DMS 273 (cell line): ENCODE results near the gene DCP1B.
A peak's percentile ranks its signal among the peaks of the same experiment; 100 is the strongest.

Source experiments
- DNase-seq: peaks from one replicate; lab custom pipeline; 2025; ENCODE audit not compliant: unreplicated experiment; lab: John Stamatoyannopoulos, UW

DCP1B gene

DNA sequence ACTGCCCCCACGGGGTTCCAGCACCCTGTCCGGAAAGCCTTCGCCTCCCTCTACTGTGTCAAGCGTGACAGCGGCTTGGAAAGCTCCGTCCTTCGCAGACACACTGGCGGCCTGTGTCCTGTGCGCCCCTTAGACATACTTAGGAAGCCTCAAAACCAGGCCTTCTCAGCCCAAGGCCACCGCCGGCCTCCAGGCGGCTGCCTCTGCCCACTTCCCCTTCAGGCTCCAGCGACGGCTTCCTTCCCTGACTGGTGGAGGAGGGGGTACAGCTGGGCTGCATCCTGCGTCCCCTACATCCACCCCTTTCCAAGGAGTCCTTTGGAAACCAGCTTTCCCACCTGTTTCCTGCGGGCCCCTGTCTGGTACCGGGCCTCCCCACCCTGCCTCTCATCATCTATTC, 83.3 kb downstream of the DCP1B start:
- DNase-seq, result no peak

DNA sequence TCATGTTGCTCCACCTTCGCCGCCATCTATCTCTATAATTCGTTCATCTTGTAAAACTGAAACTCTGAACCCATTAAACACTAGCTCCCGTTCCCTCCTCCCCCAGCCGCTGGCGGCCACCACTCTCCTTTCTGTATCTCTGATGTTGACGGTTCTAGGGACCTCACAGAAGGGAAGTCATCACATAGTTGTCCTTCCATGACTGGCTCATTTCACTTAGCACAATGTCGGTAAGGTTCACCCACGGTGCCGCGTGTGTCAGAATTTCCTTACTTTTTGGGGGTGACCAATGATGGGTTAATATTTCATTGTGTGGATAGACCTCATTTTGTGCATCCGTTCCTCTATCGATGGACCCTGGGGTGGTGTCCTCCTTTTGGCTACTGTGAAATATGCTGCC, 83.8 kb downstream of the DCP1B start:
- DNase-seq, result no peak

DNA sequence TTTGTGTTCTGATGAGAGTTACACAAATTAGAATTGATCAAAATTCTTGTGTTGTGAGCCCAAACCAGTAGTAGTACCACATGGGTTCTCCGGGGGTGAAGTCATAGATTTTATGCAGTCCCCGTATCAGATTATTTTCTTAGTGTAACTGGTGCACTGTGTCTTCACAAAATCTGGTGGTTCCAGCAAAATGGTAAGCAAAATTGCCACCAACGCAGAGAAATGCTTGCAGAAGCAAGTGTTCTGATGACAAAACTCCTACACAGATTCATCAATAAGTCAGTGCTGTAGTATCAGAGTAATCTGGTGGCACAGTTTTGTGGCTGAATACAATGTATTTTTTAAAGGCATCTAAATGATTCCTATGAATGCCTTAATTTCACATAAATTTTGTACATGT, 84.5 kb downstream of the DCP1B start:
- no peak for DNase-seq

DNA sequence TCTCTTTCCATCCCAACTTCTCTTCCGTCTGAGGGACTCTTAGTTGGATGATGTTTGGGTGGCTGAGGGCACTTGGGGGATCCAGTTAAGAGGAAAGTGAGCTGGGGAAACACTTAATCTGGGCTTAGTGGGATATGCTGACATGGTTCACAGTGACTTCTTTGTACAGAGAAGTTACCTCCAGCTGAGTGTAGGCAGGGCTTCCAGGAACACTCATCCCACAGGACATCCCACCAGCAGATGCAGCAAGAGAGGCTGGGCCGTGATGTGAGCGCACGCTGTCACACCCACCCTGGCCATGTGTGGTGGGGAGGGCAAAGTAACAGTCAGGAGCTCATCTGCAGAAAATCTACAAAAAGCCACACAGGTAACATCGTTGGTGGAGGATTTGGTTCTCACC, 85.0 kb downstream of the DCP1B start:
- no peak for DNase-seq

DNA sequence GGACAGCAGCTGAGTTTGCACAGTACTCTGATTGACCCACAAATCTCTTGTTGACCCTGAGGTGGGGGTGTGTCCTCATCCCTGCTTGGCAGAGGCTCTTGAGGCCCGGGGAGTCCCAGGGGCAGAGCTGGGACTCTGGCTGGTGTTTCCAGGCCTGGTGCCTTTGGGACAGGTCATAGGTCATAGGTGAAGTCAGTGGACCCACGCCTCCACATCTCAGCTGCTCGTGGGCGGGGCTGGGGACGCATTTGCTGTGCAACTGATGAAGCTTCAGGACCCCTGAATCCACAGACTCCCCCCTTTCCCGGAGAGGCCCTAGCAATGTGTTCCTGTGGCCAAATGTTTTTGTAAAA, 85.4 kb downstream of the DCP1B start:
- no peak for DNase-seq

DNA sequence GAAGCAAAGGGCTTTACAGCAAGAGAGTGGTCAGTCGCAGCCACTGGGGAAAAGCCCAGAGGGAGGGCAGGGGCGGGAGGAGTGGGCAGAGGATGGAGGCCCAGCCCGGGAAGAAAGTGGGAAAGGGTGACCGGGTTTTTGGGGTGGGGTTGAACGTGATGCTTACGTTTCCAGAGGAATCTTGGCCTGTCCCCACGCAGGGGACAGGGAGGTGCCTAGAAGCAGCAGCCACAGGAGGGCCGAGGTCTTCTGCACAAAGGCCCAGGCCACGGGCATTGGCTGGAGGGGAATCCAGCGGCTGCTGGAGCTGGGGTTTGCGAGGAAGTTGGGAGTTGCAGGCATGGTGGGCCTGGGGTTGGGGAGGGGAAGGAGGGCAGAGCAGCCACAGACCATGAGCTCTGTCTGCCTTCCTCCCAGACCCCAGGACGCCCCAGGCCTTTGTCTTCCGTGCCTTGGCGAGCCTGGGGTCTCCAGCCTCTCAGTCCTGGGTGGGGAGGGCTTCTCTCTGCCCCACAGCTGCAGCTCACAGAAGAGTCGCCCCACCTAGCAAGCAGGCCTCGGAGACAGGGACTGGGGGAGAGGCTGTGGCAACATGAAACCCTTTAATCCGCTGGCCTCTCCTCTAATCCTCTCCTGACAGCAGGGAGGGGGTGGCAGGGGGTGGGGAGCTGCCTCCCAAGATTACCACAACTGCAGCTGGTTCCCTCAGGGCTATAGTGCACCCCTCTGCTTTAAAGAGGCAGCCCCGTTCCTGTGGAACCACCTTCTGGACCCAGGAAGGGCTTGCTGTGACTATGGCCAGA, 86.0 kb downstream of the DCP1B start, which contains the start of gene CACNA2D4:
CACNA2D4 (minus strand) TSS at position 572 of the 803 bp plus-strand sequence; CDS start at position 393, 179 bp downstream.
- DNase-seq, result peak; percentile 39

DNA sequence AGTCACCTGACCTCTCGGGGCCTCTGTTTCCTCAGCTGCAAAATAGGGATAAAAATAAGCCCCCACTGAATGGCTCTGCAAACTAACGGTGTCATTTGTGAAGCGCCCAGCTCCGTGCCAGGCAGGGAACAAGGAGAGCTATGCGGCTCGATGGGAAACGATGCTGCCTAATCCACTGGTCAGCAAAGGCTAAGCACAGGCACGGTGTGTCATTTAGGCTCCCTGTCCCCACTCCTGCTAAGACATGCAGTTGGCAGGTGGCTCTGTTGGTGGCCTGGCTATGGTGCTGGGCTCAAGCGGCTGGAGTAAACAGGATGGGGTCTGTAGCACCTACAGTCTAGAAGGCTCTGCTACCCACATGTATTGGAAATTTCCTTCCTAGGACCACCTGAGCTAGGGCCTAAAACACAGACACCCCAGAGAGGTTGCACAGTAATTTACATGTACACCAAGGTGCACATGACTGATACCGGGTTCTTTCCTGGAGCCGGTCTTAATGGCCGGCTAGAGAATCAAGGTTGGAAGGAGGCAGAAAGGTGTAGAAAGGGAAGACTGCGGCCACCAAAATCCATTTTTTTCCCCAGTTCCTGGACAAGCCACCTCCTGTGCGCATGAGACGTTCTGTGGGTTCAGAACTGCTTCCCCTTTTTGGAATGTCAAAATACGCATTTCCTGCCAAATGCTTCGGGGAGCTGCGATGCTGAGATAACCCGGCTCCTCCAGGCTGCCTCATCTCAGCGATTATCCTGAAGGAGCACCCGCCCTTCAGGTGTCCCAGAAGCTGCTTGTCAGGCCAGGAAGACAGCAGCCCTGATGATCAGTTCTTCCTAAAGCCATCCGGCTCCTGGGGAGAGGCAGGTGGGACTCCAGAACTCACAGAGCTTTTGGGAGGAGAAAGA, 86.8 kb downstream of the DCP1B start:
- DNase-seq, result no peak

DNA sequence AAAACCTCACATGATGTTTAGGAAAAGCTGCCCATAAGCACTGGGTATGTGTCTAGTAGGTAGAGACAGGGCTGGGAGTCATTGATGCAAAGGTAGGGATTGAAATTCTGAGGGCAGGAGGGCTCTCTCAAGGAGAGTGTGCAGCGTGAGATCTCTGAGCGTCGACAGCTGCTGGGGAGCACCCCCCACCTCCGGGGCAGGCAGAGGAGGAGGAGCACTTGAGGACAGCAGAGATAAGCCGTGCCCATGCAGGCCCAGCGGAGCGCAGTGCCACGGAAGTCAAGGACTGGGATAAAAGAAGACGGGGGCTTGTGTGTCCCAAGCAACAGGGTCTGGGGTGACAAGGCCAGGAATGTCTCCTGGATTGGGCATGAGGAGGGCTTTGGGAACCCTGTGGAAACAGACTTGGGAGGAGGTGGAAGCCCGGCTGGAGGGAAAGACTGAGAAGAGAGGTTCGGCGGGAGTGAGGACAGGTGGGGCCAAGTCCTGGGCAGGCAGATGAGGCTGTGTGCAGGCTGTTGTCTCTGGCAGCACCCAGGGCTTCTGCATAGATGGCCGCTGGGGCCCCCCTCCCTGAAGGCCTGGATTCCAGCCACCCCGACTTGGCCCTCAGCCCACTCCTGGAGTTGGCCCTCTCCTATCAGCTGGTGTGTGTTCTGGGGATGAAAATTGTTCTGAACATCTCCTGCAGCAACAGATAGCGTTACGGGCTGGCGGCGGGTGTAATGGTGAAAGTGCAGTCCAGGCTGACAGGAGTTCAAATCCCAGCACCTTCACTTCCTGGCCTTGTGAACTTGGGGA, 87.7 kb downstream of the DCP1B start:
- peak; percentile 76 for DNase-seq

DNA sequence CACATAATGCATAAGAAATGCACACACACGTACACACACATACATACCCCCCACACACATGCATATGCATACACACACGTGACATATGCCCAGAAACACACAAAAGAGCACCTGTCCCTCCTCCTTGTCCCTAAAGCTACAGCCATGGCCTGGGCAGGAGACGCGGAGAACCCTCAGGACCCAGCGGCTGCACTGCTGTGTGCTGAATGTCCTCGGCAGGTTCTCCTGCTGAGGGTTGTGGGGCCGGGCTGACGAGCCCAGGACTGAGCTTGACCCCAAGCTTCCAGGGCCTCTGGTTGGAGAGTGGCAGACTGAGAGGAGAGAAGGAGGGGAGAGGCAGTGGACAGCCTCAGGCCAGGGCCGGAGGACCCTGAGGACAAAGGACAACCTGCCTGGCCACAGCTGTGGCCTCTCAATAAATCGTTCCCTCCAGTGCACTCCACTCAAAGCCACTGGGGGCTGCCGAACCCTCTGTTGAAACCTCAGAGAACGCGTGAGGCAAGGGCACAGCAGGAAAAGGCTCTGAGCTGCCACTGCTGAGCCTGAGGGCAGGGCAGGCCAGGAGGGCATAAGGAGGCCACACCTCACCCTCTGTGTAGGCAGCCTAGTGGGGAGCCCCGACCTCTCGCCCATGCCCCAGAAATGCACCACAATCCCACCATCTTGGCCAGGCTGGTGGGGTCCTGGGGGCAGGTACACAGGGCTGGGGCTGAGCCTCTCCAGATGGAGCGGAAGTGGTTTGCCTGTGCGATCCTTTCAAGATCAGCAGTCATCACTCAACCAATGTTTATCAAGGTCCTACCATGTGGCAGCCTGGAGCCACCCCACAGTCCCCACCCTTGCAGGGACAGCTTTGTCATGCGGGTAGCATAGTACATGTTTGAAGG, 88.9 kb downstream of the DCP1B start:
- no peak for DNase-seq

DNA sequence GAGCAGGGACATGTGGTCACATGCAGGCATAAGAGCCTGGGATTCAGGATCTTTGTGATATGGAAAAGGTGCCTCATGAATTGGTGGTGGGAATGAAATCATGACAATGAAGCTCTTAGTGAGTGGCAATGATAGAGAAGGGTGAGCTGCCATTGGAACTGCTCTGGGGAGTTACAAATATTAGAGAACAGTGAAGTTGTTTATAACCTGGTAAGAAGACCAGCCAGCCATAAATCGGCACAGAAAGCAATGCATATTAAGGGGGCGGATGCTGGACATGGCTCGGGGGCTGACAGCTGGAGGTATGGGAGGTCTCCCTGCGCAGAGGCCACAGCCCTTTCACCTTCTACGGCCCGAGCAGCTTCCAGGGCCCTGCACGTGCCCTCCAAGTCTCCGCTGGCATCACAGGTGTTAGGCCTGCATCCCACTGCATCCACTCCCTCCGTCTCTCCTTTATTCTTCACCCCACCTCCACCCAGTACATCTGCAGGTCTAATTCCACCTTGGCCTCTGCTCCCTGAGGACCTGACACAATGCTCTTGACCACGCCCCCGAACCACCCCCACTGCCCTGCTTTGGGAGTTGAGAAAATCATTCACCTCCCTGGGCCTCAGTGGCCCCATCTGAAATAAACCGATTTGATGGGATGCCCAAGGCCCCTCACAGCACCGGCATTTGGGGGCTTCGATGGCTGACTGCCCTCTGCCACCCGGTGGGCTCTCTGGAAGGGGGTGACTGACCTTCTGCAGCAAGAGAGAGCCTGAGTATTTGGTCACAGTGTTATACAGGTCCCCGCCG, 89.9 kb downstream of the DCP1B start:
- no peak for DNase-seq

DNA sequence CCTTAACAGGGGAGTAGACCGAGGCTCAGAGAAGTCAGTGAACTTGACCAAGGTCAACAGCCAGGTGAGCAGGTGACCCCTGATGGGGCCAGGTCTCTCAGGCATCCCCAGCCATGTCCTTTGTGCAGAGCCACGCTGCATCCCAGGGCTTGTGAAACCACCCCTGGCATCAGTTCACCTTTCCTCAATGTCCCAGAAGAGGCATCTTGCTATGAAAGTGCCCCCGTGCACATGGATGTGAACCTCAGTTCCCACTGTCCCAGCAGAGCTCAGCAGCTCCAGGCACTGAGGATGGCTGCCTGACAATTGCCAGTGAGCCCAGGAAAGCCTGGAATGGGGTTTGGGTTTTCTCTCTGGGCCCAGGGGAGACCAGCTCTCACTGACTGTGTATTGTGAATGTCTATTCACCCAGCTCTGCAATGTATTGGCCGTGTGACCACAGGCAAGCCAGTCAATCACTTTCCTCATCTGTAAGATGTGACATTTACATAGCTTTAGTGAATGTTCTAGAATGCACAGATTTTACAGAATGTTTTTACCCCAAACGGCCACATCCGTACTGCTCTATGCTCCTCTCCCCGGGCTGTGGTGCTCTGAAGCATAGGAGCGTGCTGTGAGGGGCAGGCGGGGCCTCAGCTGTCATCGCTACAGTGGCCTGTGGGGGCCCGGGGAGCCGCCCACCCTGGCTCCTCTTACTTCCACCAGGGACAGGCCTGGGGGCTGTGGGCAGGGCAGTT, 90.7 kb downstream of the DCP1B start:
- DNase-seq, result no peak

DNA sequence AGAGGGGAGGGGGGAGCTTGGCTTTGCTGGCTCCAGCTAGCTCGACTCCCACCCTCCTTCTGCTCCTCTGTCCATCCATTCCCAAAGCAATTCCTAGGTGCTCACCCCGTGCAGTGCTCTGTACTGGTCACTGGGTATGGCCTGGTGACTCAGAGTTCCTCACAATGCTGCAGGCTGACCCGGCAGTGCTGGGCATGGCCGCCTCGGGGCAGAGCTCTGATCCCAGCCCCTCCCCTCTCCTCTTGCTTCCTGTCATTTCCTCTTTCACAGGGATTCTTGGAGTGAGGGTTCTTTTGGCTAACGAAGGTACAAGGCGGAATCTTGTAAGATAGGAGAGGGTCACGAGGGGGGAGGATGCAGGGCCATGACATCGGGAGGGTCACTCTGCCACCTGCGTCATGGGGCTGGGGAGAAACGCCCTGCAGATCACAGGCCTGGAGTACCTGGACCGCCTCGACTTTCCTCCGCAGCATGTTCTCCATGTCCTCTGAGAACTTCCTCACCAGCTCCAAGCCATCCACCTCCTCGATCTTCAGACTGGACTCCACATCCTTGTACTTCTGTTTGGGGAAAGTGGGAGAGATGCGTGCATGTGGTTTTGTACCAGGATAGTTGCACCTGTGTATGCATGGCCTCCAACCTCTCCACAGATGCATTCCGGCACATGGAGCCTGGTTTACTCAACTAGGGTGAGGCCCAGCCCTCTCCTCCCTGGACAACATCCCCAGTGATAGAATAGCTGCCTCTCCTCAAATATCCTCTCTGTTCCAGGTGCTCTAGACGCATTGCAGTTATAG, 91.5 kb downstream of the DCP1B start:
- DNase-seq, result no peak

DNA sequence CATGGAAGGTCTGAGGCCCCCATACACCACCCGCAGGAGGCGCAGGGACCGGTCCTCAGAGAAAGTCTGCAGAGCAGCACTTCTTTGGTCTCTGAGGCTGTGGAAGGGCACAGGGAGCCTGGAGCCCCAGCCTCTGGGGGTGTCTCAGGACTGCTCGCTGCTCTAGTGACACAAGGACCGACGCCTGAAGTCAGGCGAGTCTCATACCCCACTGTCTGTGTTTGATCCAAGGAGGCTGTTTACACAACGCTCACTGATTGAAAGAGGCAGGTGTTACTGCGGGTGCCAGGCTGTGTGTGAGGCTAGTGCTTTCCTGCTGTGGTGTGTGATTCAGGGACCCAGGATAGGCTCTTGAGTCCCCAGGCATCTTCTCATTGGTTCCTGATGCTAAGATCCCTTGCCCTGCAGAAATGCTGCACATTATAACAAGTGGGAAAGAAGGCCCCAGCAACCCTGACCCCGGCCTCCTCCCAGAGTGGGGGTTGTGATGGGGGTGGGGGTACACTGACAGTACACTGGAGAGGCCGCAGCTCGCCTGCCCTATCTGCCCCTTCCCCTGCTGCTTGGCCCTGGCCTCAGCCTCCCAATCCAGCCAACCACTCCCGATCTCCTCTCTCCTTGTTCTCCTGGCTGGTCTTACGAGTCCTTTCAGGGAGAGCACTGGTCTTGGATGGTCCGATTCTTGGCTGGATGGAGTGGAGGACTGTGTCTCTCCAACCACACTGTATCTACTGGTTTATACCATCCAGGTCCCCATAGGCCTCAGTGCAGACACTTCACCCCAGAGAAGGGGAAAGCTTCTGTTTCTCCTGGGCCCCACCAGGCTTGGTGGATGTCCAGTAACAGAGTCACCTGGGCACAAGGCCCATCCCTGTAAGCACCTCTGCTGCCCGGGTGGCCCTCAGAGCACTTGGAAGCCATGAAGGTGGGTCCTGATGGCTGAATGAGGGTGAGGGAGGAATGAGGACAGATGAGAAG, 92.4 kb downstream of the DCP1B start:
- DNase-seq, result no peak

DNA sequence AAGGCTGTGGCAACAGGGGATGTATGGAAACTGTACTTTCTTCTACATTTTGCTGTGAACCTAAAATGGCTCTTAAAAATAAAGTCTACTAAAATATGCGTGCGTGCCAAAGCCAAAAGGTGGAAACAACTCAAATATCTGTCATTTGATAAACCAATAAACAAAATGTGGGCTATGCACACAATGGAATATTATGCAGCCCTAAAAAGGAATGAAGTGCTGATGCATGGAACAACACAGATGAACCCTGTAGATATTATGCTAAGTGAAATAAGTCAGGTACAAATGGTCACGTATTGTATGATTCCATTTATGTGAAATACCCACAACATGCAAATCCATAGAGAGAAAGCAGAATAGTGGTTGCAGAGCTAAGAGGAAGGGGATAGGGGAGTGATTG, 93.8 kb downstream of the DCP1B start:
- DNase-seq, result no peak

DNA sequence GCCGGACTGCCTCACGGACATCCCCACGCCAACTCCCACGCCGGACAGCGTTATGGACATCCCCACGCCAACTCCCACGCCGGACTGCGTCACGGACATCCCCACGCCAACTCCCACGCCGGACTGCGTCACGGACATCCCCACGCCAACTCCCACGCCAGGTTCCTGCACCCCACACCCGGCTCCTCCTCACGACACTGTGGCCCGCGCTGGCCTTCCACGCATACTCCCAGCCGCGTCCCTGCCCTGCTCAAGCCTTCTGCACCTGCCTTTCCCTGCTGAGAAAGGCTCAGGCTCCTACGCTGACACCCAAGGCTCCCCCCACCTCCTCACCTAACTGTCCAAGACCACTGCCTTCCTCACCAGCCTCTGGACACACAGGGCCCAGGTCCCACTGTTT, 95.5 kb downstream of the DCP1B start:
- DNase-seq, result no peak

DNA sequence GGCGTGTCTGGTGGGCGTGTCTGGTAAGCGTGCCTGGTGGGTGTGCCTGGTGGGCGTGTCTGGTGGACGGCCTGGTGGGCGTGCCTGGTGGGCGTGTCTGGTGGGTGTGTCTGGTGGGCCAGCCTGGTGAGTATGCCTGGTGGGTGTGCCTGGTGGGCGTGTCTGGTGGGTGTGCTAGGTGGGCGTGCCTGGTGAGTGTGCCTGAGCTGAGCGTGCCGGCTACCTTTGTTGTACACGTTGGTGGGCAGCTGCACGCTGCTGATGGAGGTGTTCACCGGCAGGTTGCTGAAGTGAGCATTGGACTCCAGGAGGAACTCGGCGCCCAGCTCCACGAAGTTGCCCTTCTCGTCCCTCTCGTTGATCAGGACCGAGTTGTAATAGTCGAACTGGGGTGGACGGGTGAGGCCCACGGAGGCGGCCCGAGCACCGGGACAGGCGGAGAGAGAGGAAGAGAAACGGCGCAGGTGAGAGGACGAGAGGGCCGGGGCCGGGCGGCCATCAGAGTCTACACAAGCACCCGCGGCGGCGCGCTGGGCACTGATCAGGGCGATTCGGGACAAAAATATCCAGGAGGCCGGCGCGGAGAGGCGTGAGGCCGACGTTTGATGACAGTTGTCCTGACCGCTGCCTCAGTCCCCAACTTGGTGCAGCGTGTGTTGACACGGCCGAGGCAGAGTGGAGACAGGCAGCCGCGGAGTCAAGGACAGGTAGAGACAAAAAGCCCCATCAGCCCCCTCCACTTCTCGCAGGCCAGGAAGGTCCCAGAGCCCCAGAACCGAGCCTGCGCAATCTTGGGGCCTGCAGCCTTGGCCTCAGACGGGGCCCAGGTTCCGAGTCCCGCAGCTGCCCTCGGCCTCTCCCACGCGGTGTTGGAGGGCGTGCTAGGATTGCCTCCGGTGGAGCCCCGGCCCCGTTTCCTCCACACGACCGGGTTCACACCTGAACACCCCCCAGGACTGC, 96.3 kb downstream of the DCP1B start:
- no peak for DNase-seq
